Measurements from ENCODE around the gene CEACAM19.

CEACAM19 gene

DNA sequence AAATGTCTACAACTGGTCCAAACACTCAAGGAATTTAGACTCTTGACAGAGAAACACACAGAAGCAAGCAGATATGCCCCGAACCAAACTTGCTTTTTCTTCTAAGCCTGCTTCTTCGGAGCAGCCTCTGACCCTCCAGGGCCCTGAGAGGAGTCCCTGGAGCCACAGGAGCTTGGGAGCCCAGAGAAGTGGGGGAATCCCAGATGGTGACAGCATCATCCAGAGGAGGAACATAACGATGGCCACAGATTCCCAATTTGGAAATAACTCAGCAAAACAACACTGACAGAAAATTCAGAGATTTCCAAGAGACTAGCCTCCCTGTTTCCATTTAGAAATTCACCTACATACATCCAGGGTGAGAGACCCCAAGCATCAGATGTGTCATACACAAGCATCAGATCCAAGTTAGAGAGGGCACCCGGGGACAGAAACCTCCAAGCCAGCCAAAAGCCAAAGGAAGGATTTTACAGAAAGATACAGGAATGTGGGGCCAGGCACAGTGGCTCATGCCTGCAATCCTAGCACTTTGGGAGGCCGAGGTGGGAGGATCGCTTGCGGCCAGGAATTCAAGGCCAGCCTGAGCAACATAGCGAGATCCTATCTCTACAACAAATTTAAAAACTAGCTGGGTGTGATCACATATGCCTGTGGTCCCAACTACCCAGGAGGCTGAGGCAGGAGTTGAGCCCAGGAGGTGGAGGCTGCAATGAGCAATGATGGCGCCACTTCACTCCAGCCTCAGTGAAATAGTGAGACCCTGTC is 29.6 kb upstream of the CEACAM19 start:
- Mint-ChIP-seq H3K36me3 (no peaks in the 10 kb centered on the region), H3K27ac (no peak overlapping the region), H3K4me3 (no peak overlapping the region), H3K9me3 (no peaks in the 10 kb centered on the region), H3K4me1 (no peaks in the 10 kb centered on the region)
- DNase-seq (ENCODE audit: low spot score in 2 of 2) (no peak), ATAC-seq (no peak)

DNA sequence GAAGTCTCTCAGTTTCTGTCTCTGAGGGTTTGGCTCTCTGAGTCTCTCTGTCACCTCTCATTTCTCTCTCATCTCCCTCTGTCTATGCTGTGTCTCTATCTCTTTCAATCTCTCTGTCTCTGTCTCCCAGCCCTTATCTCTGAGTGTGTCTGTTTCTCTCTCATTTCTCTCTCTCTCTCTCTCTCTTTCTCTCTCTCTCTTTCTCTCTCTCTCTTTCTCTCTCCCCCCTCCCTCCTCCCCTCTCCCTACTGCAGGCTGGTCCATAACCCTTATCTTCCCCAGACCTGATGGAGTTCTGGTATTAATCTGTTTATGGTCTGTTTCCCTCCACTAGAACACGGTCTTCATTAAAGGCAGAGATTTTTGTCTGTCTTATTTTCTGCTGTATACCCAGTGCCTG is 28.9 kb upstream of the CEACAM19 start:
- no peak overlapping the region for H3K4me3 Mint-ChIP-seq
- H3K27ac Mint-ChIP-seq, result no peak overlapping the region
- DNase-seq (ENCODE audit: low spot score in 2 of 2) (no peak), ATAC-seq (no peak)
- H3K36me3 Mint-ChIP-seq, result no peaks in the 10 kb centered on the region
- H3K9me3 Mint-ChIP-seq, result no peaks in the 10 kb centered on the region
- H3K4me1 Mint-ChIP-seq, result no peaks in the 10 kb centered on the region

DNA sequence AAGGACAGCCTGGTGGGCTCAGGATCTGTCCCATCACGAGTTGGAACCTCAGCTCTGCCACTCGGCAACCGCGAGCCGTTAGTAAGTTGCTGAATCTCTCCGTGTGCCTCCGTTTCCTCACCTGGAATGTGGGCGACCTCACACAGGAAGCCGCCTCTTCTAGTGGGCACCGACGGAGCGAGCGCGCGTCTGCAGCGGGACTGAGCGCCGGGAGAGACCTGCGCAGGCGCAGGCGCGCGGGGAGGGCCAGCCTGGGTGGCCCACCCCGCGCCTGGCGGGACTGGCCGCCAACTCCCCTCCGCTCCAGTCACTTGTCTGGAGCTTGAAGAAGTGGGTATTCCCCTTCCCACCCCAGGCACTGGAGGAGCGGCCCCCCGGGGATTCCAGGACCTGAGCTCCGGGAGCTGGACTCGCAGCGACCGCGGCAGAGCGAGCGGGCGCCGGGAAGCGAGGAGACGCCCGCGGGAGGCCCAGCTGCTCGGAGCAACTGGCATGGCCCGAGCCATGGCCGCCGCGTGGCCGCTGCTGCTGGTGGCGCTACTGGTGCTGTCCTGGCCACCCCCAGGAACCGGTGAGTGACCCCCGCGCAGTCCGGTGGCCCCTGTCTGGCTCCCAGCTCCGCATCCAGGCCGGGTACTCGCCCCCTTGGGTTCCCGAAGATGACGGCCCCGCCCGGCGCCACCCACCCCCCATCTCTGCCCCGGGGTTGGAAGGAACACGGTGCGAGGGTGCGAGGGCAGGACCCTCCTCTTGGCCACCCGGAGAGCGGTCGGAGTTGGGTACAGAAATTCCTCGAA is 27.5 kb upstream of the CEACAM19 start, which contains the start of gene PVR:
TSS of gene PVR (plus strand) at position 306 of the 797 bp plus-strand sequence. CDS start at position 493, 187 bp downstream.
- no peaks in the 10 kb centered on the region for H3K4me1 Mint-ChIP-seq
- H3K36me3 Mint-ChIP-seq, result no peaks in the 10 kb centered on the region
- H3K27ac Mint-ChIP-seq, result no peak within 1 kb of the TSS
- no peaks in the 10 kb centered on the region for H3K9me3 Mint-ChIP-seq
- DNase-seq (ENCODE audit: low spot score in 2 of 2) (peak in 1 of 2 donors; percentile 59), ATAC-seq (peak; percentile 82)
- H3K4me3 Mint-ChIP-seq, result peak within 1 kb of the TSS; percentile 63

DNA sequence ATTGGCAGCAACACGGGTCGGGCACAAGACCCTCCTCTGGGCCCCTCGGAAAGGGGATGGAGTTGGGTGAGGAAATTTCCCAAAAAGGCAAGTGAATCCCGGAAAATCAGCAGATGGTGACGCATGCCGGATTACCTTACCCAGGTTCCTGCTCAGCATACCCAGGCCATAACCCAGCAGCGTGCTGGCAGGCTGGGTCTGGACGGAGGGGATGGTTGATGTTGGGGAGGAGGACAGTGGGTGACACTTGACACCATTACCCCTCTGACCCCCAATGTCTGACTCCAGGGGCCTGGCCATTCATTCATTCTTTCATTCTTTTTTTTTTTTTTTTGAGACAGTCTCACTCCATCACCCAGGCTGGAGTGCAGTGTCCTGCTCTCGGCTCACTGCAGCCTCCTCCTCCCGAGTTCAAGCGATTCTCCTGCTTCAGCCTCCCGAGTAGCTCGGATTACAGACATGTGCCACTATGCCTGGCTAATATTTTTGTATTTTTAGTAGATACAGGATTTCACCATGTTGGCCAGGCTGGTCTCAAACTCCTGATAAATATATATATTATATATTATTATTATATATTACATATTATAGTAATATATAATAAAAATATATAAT is 26.8 kb upstream of the CEACAM19 start:
- H3K36me3 Mint-ChIP-seq, result no peaks in the 10 kb centered on the region
- peak; percentile 50 for ATAC-seq
- no peak for DNase-seq (ENCODE audit: low spot score in 2 of 2)
- peak overlapping the region; percentile 63 for H3K4me3 Mint-ChIP-seq
- H3K4me1 Mint-ChIP-seq, result no peaks in the 10 kb centered on the region
- no peaks in the 10 kb centered on the region for H3K9me3 Mint-ChIP-seq
- H3K27ac Mint-ChIP-seq, result no peak overlapping the region

DNA sequence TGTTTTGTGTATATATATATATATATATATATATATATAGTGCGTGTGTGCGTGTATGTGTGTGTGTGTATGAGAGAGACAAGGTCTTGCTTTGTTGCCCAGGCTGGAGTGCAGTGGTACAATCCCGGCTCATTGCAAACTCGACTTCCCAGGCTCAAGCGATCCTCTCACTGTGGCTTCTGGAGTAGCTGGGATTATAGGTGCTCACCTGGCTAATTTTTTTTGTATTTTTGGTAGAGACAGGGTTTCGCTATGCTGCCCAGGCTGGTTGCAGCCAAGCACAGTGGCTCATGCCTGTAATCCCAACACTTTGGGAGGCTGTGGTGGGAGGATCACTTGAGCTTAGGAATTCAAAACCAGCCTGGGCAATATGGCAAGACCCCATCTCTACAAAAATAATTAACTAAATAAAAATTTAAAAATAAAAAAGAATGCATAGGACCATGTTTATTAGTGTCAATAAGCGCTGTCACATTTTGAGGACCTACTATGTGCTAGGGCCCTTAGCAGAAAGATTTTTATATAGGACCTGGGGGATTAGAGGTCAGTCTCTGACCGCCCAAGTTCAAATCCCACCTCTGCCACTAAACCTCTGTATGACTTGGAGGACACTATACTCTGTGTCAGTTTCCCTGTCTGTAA is 25.8 kb upstream of the CEACAM19 start:
- peaks cover 5% of the 10 kb centered on the region for H3K36me3 Mint-ChIP-seq
- no peak overlapping the region for H3K4me3 Mint-ChIP-seq
- ATAC-seq (no peak), DNase-seq (ENCODE audit: low spot score in 2 of 2) (no peak)
- H3K4me1 Mint-ChIP-seq, result no peaks in the 10 kb centered on the region
- no peaks in the 10 kb centered on the region for H3K9me3 Mint-ChIP-seq
- H3K27ac Mint-ChIP-seq, result no peak overlapping the region

DNA sequence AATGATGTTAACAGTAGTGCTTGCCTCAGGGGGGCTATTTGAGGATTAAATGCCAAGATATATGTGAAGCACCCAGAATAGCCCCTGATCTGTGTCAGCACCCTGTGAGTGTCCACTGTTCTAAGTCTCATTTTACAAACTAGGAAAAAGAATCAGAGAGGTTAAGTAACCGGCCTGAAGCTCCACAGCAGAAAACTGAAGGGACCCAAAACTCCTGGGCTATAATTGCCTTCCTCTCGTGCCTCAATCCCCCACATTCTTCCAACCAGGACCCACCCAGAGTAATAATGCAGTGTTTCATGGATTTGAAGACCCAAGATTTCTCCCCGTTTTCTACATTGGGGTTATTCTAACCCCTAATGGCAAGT is 25.2 kb upstream of the CEACAM19 start:
- DNase-seq (ENCODE audit: low spot score in 2 of 2) (no peak), ATAC-seq (no peak)
- Mint-ChIP-seq H3K4me1 (no peaks in the 10 kb centered on the region), H3K27ac (no peak overlapping the region), H3K9me3 (no peaks in the 10 kb centered on the region), H3K36me3 (peaks cover 9% of the 10 kb centered on the region), H3K4me3 (no peak overlapping the region)

DNA sequence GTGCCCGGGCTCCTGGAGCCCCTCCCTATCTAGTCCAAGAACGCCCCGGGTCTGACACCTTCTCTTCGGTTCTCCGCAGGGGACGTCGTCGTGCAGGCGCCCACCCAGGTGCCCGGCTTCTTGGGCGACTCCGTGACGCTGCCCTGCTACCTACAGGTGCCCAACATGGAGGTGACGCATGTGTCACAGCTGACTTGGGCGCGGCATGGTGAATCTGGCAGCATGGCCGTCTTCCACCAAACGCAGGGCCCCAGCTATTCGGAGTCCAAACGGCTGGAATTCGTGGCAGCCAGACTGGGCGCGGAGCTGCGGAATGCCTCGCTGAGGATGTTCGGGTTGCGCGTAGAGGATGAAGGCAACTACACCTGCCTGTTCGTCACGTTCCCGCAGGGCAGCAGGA is 24.1 kb upstream of the CEACAM19 start:
- no peak overlapping the region for H3K4me3 Mint-ChIP-seq
- H3K36me3 Mint-ChIP-seq, result peaks cover 9% of the 10 kb centered on the region
- H3K4me1 Mint-ChIP-seq, result no peaks in the 10 kb centered on the region
- H3K9me3 Mint-ChIP-seq, result no peaks in the 10 kb centered on the region
- DNase-seq (ENCODE audit: low spot score in 2 of 2), result no peak
- ATAC-seq, result no peak
- no peak overlapping the region for H3K27ac Mint-ChIP-seq

DNA sequence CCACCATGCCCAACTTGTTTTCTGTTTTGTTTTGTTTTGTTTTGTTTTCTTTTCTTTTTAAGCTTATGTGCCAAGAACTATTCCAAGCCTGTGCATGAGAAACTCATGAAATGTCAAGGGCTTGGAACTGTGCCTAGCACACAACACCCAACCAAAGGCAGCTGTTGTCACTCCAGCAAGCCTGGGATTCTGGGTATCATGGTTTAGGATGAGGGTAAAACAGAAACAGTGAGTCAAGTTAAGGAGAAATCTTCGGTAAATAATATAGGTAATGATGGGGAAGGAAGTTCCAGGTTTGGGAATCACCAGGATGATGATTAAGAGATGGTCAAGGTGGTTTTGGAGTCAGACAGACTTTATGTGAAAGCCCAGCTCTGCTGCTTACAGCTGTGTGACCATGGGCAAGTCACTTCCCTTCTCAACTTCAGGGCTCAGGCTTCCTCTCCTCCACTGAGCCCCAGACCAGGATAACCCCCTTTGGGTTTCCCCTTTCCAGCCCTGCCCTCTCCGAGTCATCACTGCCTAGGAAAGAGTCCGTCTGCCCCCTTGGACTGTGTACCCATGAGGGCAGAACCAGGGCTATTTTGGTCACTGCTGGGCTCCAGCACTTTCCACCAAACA is 22.5 kb upstream of the CEACAM19 start:
- Mint-ChIP-seq H3K4me3 (no peak overlapping the region), H3K4me1 (no peaks in the 10 kb centered on the region), H3K36me3 (peaks cover 9% of the 10 kb centered on the region), H3K27ac (no peak overlapping the region), H3K9me3 (no peaks in the 10 kb centered on the region)
- no peak for DNase-seq (ENCODE audit: low spot score in 2 of 2)
- no peak for ATAC-seq

DNA sequence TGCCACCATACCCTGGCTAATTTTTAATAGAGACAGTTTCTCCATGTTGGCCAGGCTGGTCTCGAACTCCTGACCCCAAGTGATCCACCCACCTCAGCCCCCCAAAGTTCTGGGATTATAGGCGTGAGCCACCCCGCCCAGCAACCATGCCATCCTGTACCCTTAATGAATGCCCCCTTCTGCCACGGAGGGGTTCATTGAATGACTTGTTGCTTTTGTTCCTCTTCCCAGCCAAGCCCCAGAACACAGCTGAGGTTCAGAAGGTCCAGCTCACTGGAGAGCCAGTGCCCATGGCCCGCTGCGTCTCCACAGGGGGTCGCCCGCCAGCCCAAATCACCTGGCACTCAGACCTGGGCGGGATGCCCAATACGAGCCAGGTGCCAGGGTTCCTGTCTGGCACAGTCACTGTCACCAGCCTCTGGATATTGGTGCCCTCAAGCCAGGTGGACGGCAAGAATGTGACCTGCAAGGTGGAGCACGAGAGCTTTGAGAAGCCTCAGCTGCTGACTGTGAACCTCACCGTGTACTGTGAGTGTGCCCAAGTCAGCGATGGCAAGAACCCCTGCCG is 21.6 kb upstream of the CEACAM19 start:
- H3K4me1 Mint-ChIP-seq, result no peaks in the 10 kb centered on the region
- ATAC-seq (no peak), DNase-seq (ENCODE audit: low spot score in 2 of 2) (no peak)
- H3K4me3 Mint-ChIP-seq, result no peak overlapping the region
- H3K36me3 Mint-ChIP-seq, result peaks cover 9% of the 10 kb centered on the region
- no peak overlapping the region for H3K27ac Mint-ChIP-seq
- H3K9me3 Mint-ChIP-seq, result no peaks in the 10 kb centered on the region

DNA sequence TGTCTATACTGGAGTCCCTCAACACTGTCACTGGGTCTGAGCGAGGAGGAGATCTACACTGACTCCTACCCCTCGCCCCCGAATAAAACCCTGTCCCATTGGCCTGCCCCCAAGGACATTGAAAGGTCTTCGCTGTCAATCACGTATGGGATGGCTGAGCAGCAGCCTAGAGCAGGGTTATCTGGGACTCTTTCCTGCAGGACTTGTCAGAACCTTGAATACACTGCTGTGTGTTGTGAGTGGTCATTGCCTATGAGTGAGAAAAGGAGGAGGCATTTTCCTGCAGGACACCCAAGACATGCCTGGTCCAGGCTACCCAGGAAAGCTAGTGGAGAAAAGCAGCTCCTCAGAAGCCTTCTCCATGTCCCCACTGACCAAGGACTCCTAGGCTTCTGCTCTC is 17.9 kb upstream of the CEACAM19 start:
- H3K36me3 Mint-ChIP-seq, result peaks cover 9% of the 10 kb centered on the region
- H3K9me3 Mint-ChIP-seq, result no peaks in the 10 kb centered on the region
- no peak overlapping the region for H3K27ac Mint-ChIP-seq
- peaks cover 13% of the 10 kb centered on the region for H3K4me1 Mint-ChIP-seq
- H3K4me3 Mint-ChIP-seq, result no peak overlapping the region
- DNase-seq (ENCODE audit: low spot score in 2 of 2) (no peak), ATAC-seq (no peak)

DNA sequence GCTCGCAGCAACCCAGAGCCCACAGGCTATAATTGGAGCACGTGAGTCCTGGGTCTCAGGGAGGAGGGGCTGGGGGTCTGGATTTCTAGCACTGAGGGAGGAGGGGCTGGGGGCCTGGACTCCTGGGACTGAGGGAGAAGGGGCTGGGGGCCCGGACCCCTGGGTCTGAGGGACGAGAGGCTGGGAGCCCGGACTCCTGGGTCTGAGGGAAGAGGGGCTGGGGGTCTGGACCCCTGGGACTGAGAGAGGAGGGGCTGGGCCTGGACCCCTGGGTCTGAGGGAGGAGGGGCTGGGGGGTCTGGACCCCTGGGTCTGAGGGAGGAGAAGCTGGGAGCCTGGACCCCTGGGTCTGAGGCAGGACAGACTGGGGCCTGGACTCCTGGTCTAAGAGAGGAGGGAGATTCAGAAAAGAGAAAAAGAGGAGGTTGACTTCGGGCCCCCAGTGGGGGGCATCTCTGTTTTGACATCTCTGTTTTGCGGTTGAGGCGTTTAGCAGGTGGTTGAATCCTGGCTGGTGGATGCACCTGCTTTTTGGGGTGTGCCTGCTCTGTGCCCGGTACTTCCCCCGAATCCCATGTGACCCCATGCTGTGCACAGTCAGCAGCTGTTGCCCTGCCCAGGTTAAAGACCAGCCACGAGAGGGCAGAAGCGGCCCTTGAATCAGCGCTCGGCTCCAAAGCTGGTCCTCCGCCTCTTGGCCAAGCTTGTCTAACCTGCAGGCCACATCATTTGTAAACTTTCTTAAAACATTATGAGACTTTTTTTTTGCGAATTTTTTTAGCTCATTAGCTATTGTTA is 17.1 kb upstream of the CEACAM19 start:
- Mint-ChIP-seq H3K4me3 (no peak overlapping the region), H3K36me3 (peaks cover 9% of the 10 kb centered on the region), H3K27ac (no peak overlapping the region), H3K9me3 (no peaks in the 10 kb centered on the region), H3K4me1 (peaks cover 13% of the 10 kb centered on the region)
- DNase-seq (ENCODE audit: low spot score in 2 of 2) (peak; percentile 33 to 74), ATAC-seq (peak; percentile 87)

DNA sequence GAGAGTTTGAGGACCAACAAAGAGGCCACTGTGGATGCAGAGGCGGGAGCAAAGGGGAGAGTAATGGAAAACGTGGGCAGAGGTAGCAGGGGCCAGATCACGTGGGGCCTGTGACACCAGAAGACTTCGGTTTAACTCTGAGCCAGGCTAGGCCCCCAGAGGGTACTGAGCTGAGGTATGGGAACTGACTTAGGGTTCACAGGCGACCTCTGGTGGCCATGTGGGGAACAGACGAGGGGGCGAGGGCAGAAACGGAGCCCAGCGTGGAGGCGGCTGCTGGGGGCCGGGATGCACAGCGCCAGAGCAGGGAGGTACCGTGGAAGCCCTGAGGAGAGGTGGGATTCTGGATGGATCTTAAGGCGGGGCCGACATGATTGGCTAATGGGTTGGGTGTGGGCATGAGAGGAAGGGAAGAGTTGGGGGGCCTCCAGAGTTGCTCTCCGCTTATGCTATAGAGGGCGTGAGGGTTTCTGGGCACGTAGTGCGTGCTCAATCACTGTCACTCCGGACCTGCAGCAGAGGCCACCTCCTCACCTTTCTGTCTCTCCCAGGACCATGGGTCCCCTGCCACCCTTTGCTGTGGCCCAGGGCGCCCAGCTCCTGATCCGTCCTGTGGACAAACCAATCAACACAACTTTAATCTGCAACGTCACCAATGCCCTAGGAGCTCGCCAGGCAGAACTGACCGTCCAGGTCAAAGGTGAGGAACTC is 13.9 kb upstream of the CEACAM19 start:
- peaks cover 13% of the 10 kb centered on the region for H3K4me1 Mint-ChIP-seq
- no peaks in the 10 kb centered on the region for H3K36me3 Mint-ChIP-seq
- ATAC-seq (peak; percentile 72), DNase-seq (ENCODE audit: low spot score in 2 of 2) (peak; percentile 52 to 83)
- H3K27ac Mint-ChIP-seq, result no peak overlapping the region
- no peaks in the 10 kb centered on the region for H3K9me3 Mint-ChIP-seq
- no peak overlapping the region for H3K4me3 Mint-ChIP-seq

DNA sequence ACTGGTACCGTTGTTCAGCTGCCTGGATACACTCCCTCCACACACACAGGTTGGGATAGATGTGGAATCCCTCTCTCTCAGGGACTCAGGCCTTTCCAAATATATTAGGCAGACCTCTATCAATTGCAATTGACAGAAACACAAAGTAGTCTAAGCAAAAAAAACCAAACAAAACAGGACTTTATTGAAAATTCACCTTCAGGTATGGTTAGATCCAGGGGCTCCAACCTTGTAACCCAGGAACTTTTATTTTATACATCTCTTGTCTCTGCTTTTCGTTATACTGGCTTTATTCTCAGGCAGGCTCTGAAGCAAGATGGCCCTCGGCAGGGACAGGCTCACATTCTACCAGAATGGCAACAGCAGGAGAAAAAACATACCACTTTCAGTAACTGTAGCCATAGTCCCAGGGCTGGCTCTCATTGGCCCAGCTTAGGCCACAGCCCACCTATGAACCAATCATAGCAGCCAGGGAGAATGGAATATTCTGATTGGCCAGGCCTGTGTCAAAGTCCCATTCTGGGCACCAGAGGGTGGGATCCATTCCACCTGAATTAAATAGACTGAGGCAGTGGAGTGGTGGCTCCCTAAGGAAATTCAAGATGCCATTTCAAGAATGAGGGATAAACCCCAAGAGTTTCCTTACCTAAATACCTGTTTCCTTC is 13.1 kb upstream of the CEACAM19 start:
- no peak overlapping the region for H3K4me3 Mint-ChIP-seq
- H3K9me3 Mint-ChIP-seq, result no peaks in the 10 kb centered on the region

More for the DNA sequence above, 13.1 kb upstream of the CEACAM19 start:
- no peaks in the 10 kb centered on the region for H3K36me3 Mint-ChIP-seq
- peaks cover 13% of the 10 kb centered on the region for H3K4me1 Mint-ChIP-seq
- no peak for ATAC-seq
- no peak for DNase-seq (ENCODE audit: low spot score in 2 of 2)
- no peak overlapping the region for H3K27ac Mint-ChIP-seq
